Spinal cord (tissue), 10 donors: Measurements from ENCODE around the gene CTSZ. TPM values are rescaled to one million over a fixed set of nuclear protein-coding genes. Genes with fewer than 3 reads are reported as not detected.
"Not testable (repeated sequence)": the region's sequence is repeated elsewhere in the genome, so short reads cannot be mapped to it uniquely, and the experiment has no call there.

ENCODE experiments used
- DNase-seq, 6 donors: peaks; one replicate each; pipeline versions ENCODE4 v3.0.0 to v3.0.0-alpha.2; 2013 to 2015; ENCODE audit warnings: low spot score in 6 of 6, low read depth in 4 of 6
- H3K27ac ChIP-seq: one replicate; pipeline ENCODE4 v1.5.1; 2013; ENCODE audit warnings: low read depth, low read length, control low read depth
- H3K27me3 ChIP-seq: one replicate; pipeline ENCODE4 v1.6.1; 2013; ENCODE audit warnings: low read length; ENCODE audit not compliant: control insufficient read depth, insufficient read depth
- H3K36me3 ChIP-seq: one replicate; pipeline ENCODE4 v1.6.1; 2013; ENCODE audit warnings: low read length; ENCODE audit not compliant: control insufficient read depth, insufficient read depth
- H3K4me1 ChIP-seq: one replicate; pipeline ENCODE4 v1.6.1; 2013; ENCODE audit warnings: low read length; ENCODE audit not compliant: control insufficient read depth, insufficient read depth
- H3K4me3 ChIP-seq: one replicate; pipeline ENCODE4 v1.5.1; 2013; ENCODE audit warnings: low read depth, low read length, control low read depth
- H3K9me3 ChIP-seq: one replicate; pipeline ENCODE4 v1.6.1; 2013; ENCODE audit warnings: low read length; ENCODE audit not compliant: control insufficient read depth, insufficient read depth
- WGBS: methylation state at CpG from one replicate; pipeline ENCODE4 v1.1.5; 2013; ENCODE audit warnings: missing lambda C conversion rate; ENCODE audit not compliant: insufficient coverage; 5-methylcytosine and 5-hydroxymethylcytosine counted together
- polyA plus RNA-seq, 2 donors: library from polyadenylated mRNA; unstranded; fragments of 120-200 nt; gene quantifications; one replicate each; pipeline ENCODE4 v1.2.1, GENCODE V29; 2013; ENCODE audit not compliant: insufficient read length in 2 of 2
- total RNA-seq, 2 donors: library from RNA; depleted of rRNA in 1 of 2; stranded (reverse); fragments of 120-200 nt in 1 of 2; fragments of >200 nt in 1 of 2; gene quantifications; one replicate each; pipeline versions ENCODE4 v1.2.3 to v1.2.4, GENCODE V29; 2013 to 2014
- donor health status: healthy.

CTSZ gene
- total and polyA plus RNA-seq, 4 donors = 43.1 to 59.6 (median 47.2) TPM

DNA sequence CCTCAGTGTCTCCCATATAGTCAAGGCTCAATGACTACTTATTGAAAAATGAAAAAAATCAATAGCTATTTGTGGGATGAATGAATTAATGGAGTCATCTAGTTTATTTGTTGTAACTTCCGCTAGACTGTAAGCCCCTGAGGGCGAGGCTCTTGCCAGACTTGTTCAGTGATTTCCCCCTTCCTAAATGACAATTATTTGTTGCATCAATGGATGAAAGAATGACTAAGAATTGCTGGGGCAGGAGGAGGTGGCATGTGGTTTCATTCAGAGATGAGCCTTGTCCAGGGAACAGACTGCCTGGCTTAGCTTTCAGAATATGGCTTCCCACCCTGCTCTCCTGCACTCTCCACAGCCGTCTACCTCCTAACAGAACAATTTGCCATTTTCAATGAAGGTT lies 36.6 kb upstream of the CTSZ start:
- H3K4me3 ChIP-seq = no peak overlapping the region
- no peaks in the 10 kb centered on the region for H3K27me3 ChIP-seq
- no peaks in the 10 kb centered on the region for H3K9me3 ChIP-seq
- no peak overlapping the region for H3K27ac ChIP-seq
- no peak for DNase-seq
- no CpG with 5 or more reads among the region's 3 CpGs for WGBS
- H3K4me1 ChIP-seq = peaks cover 18% of the 10 kb centered on the region
- H3K36me3 ChIP-seq = no peaks in the 10 kb centered on the region

DNA sequence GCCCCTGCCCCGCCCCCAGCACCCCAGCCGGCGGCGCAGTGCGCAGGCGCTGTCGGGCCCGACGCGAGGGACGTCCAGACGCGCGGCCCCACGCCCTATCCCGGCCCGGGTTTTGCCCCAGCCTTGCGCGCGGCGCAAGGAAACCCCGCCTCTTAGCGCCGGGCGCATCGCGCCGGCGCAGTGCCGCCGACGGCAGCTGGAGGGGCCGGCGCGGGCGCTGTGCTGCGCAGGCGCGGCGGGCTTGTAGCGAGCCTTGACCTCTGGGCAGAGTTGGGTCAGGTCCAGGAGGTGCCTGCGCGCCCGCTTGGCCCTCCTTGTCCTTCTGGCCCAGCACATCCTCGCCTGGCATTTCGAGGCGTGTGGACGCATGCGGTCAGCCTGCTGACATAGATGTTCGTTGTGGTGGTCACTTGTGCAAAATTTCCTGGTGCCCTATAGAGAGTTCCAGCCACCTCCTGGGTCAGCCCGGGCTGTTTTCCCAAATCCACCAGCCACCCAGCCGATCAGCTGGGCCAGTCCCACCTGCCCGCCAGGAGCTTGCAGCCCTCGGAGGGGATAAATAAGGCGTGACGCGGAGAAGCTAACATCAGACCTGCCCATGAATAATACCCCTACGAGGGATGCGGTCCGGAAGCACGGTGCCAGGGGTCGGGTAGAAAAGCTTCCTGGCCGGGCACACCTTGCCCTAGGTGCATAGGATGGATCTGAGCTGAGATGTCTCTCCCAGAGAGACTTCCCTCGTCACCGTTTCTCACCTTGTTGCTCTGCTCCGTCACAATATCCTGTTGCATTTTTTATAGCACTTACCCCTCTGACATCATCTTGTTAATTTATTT lies 36.0 kb upstream of the CTSZ start:
- 4% methylated on average over 52 of the region's 66 CpGs for WGBS

DNA sequence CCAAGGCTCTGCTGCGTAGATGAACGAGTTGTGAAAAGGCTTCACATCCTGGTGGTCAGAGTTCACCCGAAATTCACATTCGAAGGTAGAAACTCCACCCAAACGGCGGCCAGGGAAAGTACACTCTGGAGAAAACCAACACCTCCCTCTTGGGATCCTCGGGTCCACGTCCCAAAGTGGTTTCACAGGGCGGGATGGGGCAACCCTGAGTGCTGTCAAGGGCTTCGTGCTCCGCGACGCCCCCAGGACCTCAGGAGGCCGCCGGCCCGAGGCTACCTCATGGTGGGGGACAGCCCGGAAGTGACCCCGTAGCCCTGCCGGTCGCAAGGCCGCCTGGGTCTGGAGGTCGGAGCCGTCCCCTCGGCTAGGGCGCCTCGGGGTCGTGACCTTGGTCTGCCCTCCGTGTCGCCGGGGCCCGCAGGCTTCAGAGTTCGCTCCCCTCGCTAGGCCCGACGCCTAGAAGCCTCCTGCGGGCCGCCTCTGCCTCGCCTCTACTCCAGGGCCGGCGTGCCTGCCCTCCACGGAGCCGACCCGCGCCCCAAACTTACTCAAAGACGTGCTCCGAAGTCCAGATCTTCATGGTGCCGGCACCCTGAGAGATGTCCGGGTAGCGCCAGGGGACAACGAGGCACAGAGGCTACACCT lies 35.2 kb upstream of the CTSZ start, which contains the start of gene PRELID3B:
Gene PRELID3B, minus strand, starts transcription at position 636 of the 645 bp plus-strand sequence. Its CDS starts 56 bp downstream, at position 580.
- DNase-seq = no peak
- H3K9me3 ChIP-seq = no peaks in the 10 kb centered on the region
- H3K36me3 ChIP-seq = peaks cover 3% of the 10 kb centered on the region
- WGBS = 8% methylated on average over 46 of the region's 50 CpGs
- peak within 1 kb of the TSS; percentile 40 for H3K27ac ChIP-seq
- H3K4me3 ChIP-seq = peak within 1 kb of the TSS; percentile 78
- H3K4me1 ChIP-seq = peaks cover 18% of the 10 kb centered on the region
- H3K27me3 ChIP-seq = no peaks in the 10 kb centered on the region

More for the DNA sequence above, 36.0 kb upstream of the CTSZ start:
- peak; percentile 81 to 97 (median 86) for DNase-seq
- H3K4me1 ChIP-seq = peaks cover 18% of the 10 kb centered on the region
- H3K4me3 ChIP-seq = peak overlapping the region; percentile 78
- H3K27me3 ChIP-seq = no peaks in the 10 kb centered on the region
- H3K27ac ChIP-seq = peak overlapping the region; percentile 40
- H3K36me3 ChIP-seq = no peaks in the 10 kb centered on the region
- H3K9me3 ChIP-seq = no peaks in the 10 kb centered on the region

DNA sequence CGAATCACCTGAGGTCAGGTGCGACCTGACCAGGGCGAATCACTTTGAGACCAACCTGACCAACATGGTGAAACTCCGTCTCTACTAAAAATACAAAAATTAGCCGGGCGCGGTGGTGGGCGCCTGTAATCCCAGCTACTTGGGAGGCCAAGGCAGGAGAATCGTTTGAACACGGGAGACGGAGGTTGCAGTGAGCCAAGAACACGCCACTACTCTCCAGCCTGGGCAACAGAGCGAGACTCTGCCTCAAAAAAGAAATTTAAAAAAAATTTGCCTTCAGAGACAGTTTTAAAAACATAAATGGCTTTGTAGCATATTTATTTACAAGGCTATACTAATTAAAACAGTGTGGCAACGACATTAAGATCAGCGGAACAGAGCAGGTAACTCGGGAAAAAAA lies 34.4 kb upstream of the CTSZ start:
- WGBS = 86% methylated on average over 11 of the region's 16 CpGs

DNA sequence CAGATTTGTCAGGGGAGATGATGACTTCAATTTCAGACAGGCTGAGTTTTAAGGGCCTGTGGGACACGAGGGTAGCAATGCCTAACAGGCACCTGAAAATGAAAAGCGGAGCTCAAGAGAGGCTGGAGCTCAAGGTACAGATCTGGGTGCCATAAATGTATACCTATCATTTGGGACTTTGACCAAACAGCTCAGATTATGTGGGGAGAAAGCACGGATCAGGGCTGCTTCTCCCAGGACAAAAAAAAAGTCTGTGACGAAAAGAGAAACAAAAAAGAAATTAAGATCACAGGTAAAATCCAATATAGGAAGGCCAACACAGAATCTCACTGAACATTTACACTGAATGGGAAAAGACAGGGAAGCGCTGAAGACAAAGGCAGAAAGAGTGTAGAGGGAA lies 33.6 kb upstream of the CTSZ start:
- DNase-seq = no peak
- H3K4me1 ChIP-seq = peaks cover 18% of the 10 kb centered on the region
- H3K9me3 ChIP-seq = no peaks in the 10 kb centered on the region
- no peak overlapping the region for H3K4me3 ChIP-seq
- WGBS = 100% methylated on average over 2 of the region's 5 CpGs
- peaks cover 11% of the 10 kb centered on the region for H3K36me3 ChIP-seq
- no peak overlapping the region for H3K27ac ChIP-seq
- no peaks in the 10 kb centered on the region for H3K27me3 ChIP-seq

More for the DNA sequence above, 34.4 kb upstream of the CTSZ start:
- H3K4me1 ChIP-seq = peaks cover 18% of the 10 kb centered on the region
- H3K27me3 ChIP-seq, H3K27ac ChIP-seq, H3K36me3 ChIP-seq, DNase-seq, H3K9me3 ChIP-seq: not testable (repeated sequence)
- H3K4me3 ChIP-seq = peak overlapping the region; percentile 78

DNA sequence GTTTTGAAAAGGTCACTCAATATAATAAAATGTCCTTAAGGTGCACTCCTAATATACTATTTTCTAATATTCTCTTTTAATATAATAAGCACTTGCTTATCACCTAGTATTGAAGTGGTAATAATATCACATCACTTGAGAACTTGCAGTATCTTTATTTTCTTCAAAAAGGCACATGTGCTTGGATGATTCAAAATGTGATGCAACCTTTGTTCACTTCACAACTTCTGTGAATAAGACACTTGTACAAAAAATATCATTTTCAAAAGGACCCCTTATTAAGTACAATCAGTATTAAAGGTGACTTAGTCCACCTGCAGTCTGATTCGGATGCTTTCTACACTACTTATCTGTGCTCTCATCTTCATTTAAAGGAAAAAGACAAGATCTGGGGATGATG lies 32.2 kb upstream of the CTSZ start:
- no CpG with 5 or more reads among the region's 1 CpG for WGBS
- Histone ChIP-seq H3K4me1 (peaks cover 18% of the 10 kb centered on the region), H3K4me3 (no peak overlapping the region), H3K27ac (no peak overlapping the region), H3K9me3 (no peaks in the 10 kb centered on the region), H3K27me3 (no peaks in the 10 kb centered on the region), H3K36me3 (peaks cover 15% of the 10 kb centered on the region)
- DNase-seq = no peak

DNA sequence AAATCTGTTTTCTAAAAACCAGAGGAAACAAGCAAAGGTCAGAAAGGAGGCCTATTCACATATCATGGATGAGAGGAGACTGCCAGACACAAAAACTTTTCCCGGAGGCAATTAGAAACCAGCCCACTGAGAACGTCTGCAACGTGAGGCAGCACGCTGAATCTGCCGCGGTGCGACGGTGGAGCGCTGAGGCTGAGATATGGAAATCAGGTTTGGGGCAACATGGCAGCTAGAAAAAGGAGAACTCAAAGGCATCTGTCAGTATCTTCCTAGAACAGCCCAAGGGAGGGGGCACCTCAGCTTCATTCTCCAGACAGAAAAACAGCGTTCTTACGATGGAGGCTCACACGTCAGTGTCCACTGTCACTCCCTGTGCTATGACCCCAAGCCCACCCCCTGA lies 30.3 kb upstream of the CTSZ start:
- peaks cover 16% of the 10 kb centered on the region for H3K4me1 ChIP-seq
- H3K27me3 ChIP-seq = no peaks in the 10 kb centered on the region
- 78% methylated on average over 9 of the region's 12 CpGs for WGBS
- no peak overlapping the region for H3K4me3 ChIP-seq
- no peak for DNase-seq
- no peaks in the 10 kb centered on the region for H3K9me3 ChIP-seq
- no peak overlapping the region for H3K27ac ChIP-seq
- H3K36me3 ChIP-seq = peaks cover 15% of the 10 kb centered on the region

DNA sequence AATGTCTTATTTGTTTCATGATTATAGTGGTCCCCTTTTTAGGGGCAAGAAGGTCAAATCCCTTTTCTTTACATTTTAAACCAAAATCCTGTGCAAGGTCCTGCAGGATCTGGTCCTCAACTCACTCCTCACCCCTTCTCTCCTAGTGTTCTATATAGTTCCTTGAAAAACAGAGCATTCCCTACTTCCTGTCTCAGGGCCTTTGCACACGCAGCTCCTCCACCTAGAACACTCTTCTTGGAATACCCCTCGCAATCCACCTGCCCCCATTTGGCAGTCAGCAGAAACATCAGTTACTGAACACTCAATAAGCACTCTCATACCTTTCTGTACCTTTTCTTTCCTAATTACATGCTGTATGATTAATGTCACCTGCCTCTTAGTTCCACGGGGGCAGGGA lies 28.3 kb upstream of the CTSZ start:
- Histone ChIP-seq H3K36me3 (peaks cover 15% of the 10 kb centered on the region), H3K27me3 (no peaks in the 10 kb centered on the region), H3K9me3 (no peaks in the 10 kb centered on the region), H3K4me3 (no peak overlapping the region), H3K4me1 (peaks cover 10% of the 10 kb centered on the region), H3K27ac (no peak overlapping the region)
- 92% methylated on average over 3 of the region's 3 CpGs for WGBS
- no peak for DNase-seq

DNA sequence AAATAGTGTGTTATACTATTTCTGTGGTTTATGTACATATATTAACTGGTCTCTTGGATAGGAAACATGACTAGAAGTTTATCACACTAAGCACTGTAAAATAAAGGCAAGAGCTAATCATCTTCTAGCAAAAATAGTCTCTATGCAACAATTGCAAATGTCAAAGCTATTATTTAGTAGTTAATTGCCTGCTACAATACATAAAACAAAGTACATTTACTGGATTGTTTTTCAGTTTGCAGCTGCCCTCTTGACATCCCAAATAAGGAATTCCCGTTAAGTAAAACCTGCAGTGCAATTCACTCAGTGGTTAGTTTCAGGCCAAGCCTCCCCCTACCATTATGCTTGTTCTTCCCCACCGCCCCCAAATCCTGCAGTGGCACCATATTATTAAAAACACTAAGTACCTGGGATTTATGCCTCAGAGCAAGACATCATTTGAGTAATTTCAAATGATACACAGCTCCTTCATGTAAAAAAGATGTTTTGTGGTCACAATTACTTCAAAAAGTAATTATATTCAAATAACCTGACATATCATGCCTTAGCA lies 26.6 kb upstream of the CTSZ start:
- H3K9me3 ChIP-seq = no peaks in the 10 kb centered on the region
- H3K27ac ChIP-seq = no peak overlapping the region
- peaks cover 10% of the 10 kb centered on the region for H3K4me1 ChIP-seq
- H3K36me3 ChIP-seq = peaks cover 15% of the 10 kb centered on the region
- no peak overlapping the region for H3K4me3 ChIP-seq
- no peaks in the 10 kb centered on the region for H3K27me3 ChIP-seq
- no CpG with 5 or more reads among the region's 2 CpGs for WGBS
- no peak for DNase-seq
